NB4 (cell line): Measurements from ENCODE around the gene RAB43.
"Not testable (repeated sequence)": the region's sequence is repeated elsewhere in the genome, so short reads cannot be mapped to it uniquely, and the experiment has no call there.

Experiments used
- DNase-seq: peaks from one replicate; pipeline ENCODE4 v3.0.0; 2010; ENCODE audit warnings: low read depth
- H3K4me3 ChIP-seq: one replicate; pipeline ENCODE4 v1.5.1; 2011; ENCODE audit warnings: mild to moderate bottlenecking, low read depth, low read length, moderate library complexity
- CTCF ChIP-seq: IDR thresholded peaks from one replicate; pipeline ENCODE4 v1.5.1; 2012; ENCODE audit warnings: low read depth, low read length
- MAX ChIP-seq: IDR thresholded peaks from 2 replicates; pipeline ENCODE4 v1.6.1; 2011; ENCODE audit warnings: low read depth, low read length
- MYC ChIP-seq: IDR thresholded peaks from 2 replicates; pipeline ENCODE4 v1.6.1; 2011; ENCODE audit warnings: low read depth, low read length
- POLR2A ChIP-seq: IDR thresholded peaks from 2 replicates; pipeline ENCODE4 v1.6.1; 2011; ENCODE audit warnings: mild to moderate bottlenecking; ENCODE audit not compliant: insufficient read length; ENCODE audit errors: extremely low read depth

Gene RAB43

GRCh38 chr3:129101370-129102138, 20.1 kb downstream of the RAB43 start:
- no peak for DNase-seq
- H3K4me3 ChIP-seq, result no peak overlapping the region

GRCh38 chr3:129100274-129100673, 21.3 kb downstream of the RAB43 start:
- TF ChIP-seq MAX (no peak), CTCF (no peak), POLR2A (no peak), MYC (no peak)
- H3K4me3 ChIP-seq, result no peak overlapping the region
- DNase-seq, result no peak

More at GRCh38 chr3:129101370-129102138, 20.1 kb downstream of the RAB43 start:
- TF ChIP-seq CTCF, result no peak

- no peak overlapping the region for H3K4me3 ChIP-seq
- TF ChIP-seq POLR2A, result no peak
- no peak for TF ChIP-seq MYC
- no peak for TF ChIP-seq CTCF
- TF ChIP-seq MAX, result no peak
- DNase-seq, result no peak
Observed at GRCh38 chr3:129095285-129095684, 26.3 kb downstream of the RAB43 start.

- not testable (repeated sequence) for H3K4me3 ChIP-seq, DNase-seq
Observed at GRCh38 chr3:129088312-129088711, 33.3 kb downstream of the RAB43 start.

GRCh38 chr3:129087904-129088303, 33.7 kb downstream of the RAB43 start:
- not testable (repeated sequence) for H3K4me3 ChIP-seq
- peak; percentile 36 for DNase-seq

GRCh38 chr3:129087138-129087702, 34.4 kb downstream of the RAB43 start:
- no peak for DNase-seq
- TF ChIP-seq MAX (no peak), CTCF (no peak), MYC (no peak), POLR2A (no peak)
- no peak overlapping the region for H3K4me3 ChIP-seq

- DNase-seq, result no peak
- TF ChIP-seq MYC (no peak), MAX (no peak), POLR2A (no peak), CTCF (no peak)
Observed at GRCh38 chr3:129085818-129086217, 35.8 kb downstream of the RAB43 start.

More at GRCh38 chr3:129085818-129086217, 35.8 kb downstream of the RAB43 start:
- H3K4me3 ChIP-seq, result no peak overlapping the region
